D341Med (cell line): ENCODE results near the gene STAM.

Experiments
- DNase-seq: peaks from one replicate; pipeline ENCODE4 v3.0.0; 2012; ENCODE audit warnings: low spot score

Gene STAM

GRCh38 chr10:17648243-17649035 is 4.5 kb downstream of the STAM start:
- DNase-seq = no peak

GRCh38 chr10:17649052-17649451 is 5.1 kb downstream of the STAM start:
- no peak for DNase-seq

- DNase-seq = no peak
Measured at GRCh38 chr10:17649836-17650235, 5.9 kb downstream of the STAM start.

GRCh38 chr10:17650416-17650815 is 6.5 kb downstream of the STAM start:
- no peak for DNase-seq

- DNase-seq = no peak
Measured at GRCh38 chr10:17651896-17652295, 7.9 kb downstream of the STAM start.

- DNase-seq = no peak
Measured at GRCh38 chr10:17652585-17652984, 8.6 kb downstream of the STAM start.

GRCh38 chr10:17655009-17655408 is 11.1 kb downstream of the STAM start:
- DNase-seq = no peak

- DNase-seq = no peak
Measured at GRCh38 chr10:17655567-17656146, 11.7 kb downstream of the STAM start.

GRCh38 chr10:17657103-17657500 is 13.2 kb downstream of the STAM start:
- DNase-seq = no peak

GRCh38 chr10:17659365-17659764 is 15.4 kb downstream of the STAM start:
- DNase-seq = no peak

GRCh38 chr10:17660921-17661320 is 17.0 kb downstream of the STAM start:
- no peak for DNase-seq

GRCh38 chr10:17661510-17661909 is 17.6 kb downstream of the STAM start:
- DNase-seq = no peak

- DNase-seq = no peak
Measured at GRCh38 chr10:17662193-17663138, 18.5 kb downstream of the STAM start.

GRCh38 chr10:17663450-17663849 is 19.5 kb downstream of the STAM start:
- DNase-seq = no peak

GRCh38 chr10:17665747-17666146 is 21.8 kb downstream of the STAM start:
- DNase-seq = no peak

- no peak for DNase-seq
Measured at GRCh38 chr10:17668435-17669184, 24.7 kb downstream of the STAM start.

GRCh38 chr10:17669185-17669872 is 25.4 kb downstream of the STAM start:
- no peak for DNase-seq

- no peak for DNase-seq
Measured at GRCh38 chr10:17671307-17671706, 27.4 kb downstream of the STAM start.

- DNase-seq = no peak
Measured at GRCh38 chr10:17673471-17674061, 29.6 kb downstream of the STAM start.

GRCh38 chr10:17674566-17674965 is 30.6 kb downstream of the STAM start:
- DNase-seq = no peak

GRCh38 chr10:17675638-17676037 is 31.7 kb downstream of the STAM start:
- DNase-seq = no peak
